ENCODE results near the gene FAM25A.
"Not testable (repeated sequence)": the region's sequence is repeated elsewhere in the genome, so short reads cannot be mapped to it uniquely, and the experiment has no call there.

FAM25A gene

DNA sequence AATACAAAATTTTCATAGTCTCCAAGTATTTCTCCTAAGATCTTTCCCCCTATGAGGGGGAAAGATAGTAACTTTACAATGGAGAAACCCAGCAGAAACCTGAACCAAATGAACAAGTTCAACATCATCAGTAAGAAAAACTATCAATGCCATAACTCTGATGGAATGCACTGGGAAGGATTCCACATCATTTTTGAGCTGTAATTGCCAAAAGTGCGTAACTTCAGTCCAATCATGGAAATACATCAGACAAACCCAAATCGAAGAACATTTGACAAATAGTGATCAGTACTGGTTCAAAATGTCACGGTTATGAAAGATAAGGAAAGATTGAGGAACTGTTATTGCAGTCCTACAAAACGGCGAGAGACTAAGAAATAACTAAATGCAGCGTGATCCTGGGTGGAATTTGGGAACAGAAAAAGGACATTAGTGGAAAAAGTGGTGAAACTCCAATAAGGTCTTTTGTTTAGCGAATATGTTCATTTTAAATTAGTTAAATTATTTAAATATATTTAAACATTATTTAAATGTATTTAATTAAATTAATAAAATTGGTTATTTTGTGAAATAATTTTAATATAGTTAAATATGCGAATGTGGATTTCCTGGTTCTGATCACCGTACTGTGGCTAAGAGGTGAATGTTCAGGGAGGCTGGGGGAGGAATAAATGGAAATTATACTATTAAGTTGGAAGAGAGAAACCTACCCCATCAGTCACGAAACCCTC, 4.9 kb upstream of the FAM25A start:
- DNase-seq, result not testable (repeated sequence)

- DNase-seq, result not testable (repeated sequence)
These were observed 2.0 kb upstream of the FAM25A start for GRCh38 chr10:87018127-87018526.

- DNase-seq, result not testable (repeated sequence)
These were observed 1.0 kb upstream of the FAM25A start for GRCh38 chr10:87019066-87019465.

- not testable (repeated sequence) for DNase-seq
These were observed 590 bp upstream of the FAM25A start for GRCh38 chr10:87019504-87019903.

DNA sequence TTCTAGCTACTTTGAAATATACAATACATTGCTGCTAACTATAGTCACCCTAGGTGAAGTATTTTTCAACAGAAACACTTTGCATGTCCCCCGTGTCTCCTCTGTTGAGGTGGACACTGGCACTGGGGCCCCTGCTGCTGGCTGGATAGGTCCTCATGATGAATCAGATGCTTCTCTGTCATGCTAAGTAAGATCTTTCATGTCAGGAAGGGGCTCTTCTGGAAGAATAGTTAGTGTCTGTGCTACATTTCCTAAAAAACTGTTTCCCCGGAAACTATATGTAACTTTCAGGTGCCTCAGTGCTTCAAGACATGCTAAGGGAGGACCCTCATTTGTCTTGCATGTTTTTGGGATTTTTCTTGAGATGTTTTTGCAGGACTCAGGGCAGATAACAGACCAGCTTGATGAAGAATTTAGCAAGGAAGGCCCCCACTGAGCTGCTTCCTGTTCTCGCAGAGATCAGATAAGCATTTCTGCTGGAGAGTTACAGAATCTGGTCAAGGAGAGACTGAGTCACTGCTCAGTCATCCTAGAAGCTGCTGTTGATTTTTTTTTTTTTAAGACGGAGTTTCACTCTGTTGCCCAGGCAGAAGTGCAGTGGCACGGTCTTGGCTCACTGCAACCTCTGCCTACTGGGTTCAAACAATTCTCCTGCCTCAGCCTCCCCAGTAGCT, 5.3 kb downstream of the FAM25A start:
- not testable (repeated sequence) for DNase-seq

GRCh38 chr10:87026747-87027508, 6.8 kb downstream of the FAM25A start:
- DNase-seq, result not testable (repeated sequence)

DNA sequence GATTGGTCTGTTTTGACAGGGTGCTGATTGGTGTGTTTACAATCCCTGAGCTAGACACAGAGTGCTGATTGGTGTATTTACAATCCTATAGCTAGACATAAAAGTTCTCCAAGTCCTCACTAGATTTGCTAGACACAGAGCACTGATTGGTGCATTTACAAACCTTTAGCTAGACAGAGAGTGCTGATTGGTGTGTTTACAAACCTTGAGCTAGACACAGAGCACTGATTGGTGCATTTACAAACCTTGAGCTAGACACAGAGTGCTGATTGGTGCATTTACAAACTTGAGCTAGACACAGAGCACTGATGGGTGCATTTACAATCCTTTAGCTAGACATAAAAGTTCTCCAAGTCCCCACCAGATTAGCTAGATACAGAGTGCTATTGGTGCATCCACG, 10.3 kb downstream of the FAM25A start:
- DNase-seq, result not testable (repeated sequence)

DNA sequence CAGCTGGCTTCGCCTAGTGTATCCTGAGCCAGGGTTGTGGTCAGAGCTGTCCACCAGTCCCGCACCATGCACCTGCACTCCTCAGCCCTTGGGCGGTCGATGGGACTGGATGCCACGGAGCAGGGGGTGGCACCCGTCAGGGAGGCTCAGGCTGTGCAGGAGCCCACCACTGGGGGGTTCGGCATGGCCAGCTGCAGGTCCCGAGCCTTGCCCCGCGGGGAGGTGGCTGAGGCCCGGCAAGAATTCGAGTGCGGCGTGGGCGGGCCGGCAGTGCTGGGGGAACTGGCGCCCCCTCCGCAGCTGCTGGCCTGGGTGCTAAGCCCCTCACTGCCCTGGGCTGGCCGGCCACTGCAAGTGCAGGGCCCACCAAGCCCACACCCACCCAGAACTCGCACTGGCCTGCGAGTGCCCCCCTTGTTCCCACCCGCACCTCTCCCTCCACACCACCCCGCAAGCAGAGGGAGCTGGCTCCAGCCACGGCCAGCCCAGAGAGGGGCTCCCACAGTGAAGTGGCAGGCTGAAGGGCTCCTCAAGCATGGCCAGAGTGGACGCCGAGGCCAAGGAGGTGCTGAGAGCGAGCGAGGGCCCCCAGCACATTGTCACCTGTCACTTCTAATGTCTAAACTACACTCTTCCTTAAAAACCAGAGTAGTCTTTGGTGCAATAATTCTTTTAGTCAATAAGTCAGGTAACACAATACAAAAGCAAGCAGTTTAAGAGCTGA, 11.0 kb downstream of the FAM25A start:
- DNase-seq, result no peak

- DNase-seq, result no peak
These were observed 16.5 kb downstream of the FAM25A start for GRCh38 chr10:87036623-87037022.

- no peak for DNase-seq
These were observed 18.2 kb downstream of the FAM25A start for GRCh38 chr10:87038286-87038717.

DNA sequence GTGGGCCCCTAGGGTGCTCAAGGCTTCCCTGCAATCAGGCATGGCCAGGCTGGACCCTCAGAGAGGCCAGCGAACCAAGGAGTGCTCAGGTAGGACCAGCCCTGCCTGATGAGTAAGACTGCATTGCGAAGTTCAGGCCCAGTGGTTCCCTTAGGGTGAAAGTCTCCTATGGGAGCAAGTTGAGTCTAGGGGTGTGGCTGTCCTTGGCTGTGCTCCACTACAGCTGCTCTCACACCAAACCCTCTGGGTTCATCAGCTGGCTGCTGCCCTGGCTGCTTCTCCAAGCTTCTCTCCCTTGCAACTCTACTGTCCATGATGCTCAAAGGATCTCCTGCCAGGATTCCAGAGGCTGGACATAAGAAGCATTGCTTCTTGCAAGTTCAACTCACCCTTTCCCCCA, 18.7 kb downstream of the FAM25A start:
- no peak for DNase-seq

- DNase-seq, result not testable (repeated sequence)
These were observed 23.5 kb downstream of the FAM25A start for GRCh38 chr10:87043579-87043978.

DNA sequence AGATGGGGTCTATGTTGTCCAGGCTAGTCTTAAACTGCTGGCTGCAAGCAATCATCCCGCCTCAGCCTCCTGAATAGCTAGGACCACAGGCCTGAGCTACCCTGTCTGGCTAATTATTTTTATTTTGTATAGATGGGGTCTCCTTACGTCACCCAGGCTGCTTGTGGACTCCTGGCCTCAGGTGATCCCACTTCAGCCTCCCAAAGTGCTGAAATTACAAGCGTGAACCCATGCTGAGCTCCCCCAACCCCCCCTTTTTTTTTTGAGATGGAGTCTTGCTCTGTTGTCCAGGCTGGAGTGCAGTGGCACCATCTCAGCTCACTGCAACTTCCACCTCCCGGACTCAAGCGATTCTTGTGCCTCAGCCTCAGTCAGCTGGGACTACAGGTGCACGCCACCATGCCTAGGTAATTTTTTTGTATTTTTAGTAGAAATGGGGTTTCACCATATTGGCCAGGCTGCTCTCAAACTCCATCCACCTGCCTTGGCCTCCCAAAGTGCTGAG, 25.4 kb downstream of the FAM25A start:
- no peak for DNase-seq

DNA sequence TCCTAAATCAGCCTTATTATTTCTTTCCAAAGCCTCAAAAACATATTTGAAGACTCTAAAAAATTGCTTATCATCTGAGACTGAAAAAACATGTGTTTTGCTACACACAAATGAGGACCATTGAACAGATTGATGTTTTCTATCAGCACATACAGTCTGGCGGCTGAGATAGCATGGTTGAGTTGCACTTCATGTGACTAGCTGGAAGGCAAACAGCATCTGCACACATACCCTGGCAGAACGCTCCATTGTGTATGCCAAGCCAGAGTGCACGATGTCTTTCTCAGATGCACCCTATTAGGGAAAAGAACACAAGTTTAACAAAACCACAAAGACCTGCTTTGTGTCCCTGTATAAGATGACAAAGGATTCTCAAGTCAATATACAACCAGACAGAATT, 33.0 kb downstream of the FAM25A start:
- DNase-seq, result no peak

- no peak for DNase-seq
These were observed 33.6 kb downstream of the FAM25A start for GRCh38 chr10:87053577-87054181.

GRCh38 chr10:87054373-87055295, 34.5 kb downstream of the FAM25A start:
- DNase-seq, result no peak

- no peak for DNase-seq
These were observed 38.1 kb downstream of the FAM25A start for GRCh38 chr10:87058171-87058570.

GRCh38 chr10:87059401-87059800, 39.3 kb downstream of the FAM25A start:
- DNase-seq, result no peak

GRCh38 chr10:87060280-87060928, 40.3 kb downstream of the FAM25A start:
- no peak for DNase-seq

- DNase-seq, result no peak
These were observed 44.6 kb downstream of the FAM25A start for GRCh38 chr10:87064651-87065050.

- DNase-seq, result no peak
These were observed 46.1 kb downstream of the FAM25A start for GRCh38 chr10:87066178-87066577.

Measured in NK-92 treated with Interleukin-12 subunit alpha and Interleukin-12 subunit beta, amount 100 ng/mL, for 24 hours (cell line).